Measurements from ENCODE around the gene SOX6.

SOX6 gene

GRCh38 chr11:16363706-16364105 lies 7.4 kb upstream of the SOX6 start:
- DNase-seq = no peak

- DNase-seq = no peak
Observed at GRCh38 chr11:16361108-16361865, 4.9 kb upstream of the SOX6 start.

- no peak for DNase-seq
Observed at GRCh38 chr11:16359369-16359768, 3.0 kb upstream of the SOX6 start.

GRCh38 chr11:16358726-16359125 lies 2.4 kb upstream of the SOX6 start:
- DNase-seq = no peak

- no peak for DNase-seq
Observed at GRCh38 chr11:16357775-16358174, 1.4 kb upstream of the SOX6 start.

- DNase-seq = no peak
Observed at GRCh38 chr11:16356761-16357393, 531 bp upstream of the SOX6 start.

- no peak for DNase-seq
Observed at GRCh38 chr11:16352707-16353106, 3.6 kb downstream of the SOX6 start.

GRCh38 chr11:16350125-16350524 lies 6.2 kb downstream of the SOX6 start:
- DNase-seq = no peak

GRCh38 chr11:16347928-16348685 lies 8.2 kb downstream of the SOX6 start:
- DNase-seq = no peak

GRCh38 chr11:16346975-16347374 lies 9.4 kb downstream of the SOX6 start:
- no peak for DNase-seq

GRCh38 chr11:16341853-16342252 lies 14.5 kb downstream of the SOX6 start:
- no peak for DNase-seq

- DNase-seq = no peak
Observed at GRCh38 chr11:16338393-16338792, 18.0 kb downstream of the SOX6 start.

- no peak for DNase-seq
Observed at GRCh38 chr11:16337421-16338213, 18.7 kb downstream of the SOX6 start.

GRCh38 chr11:16336721-16337120 lies 19.6 kb downstream of the SOX6 start:
- DNase-seq = no peak

- no peak for DNase-seq
Observed at GRCh38 chr11:16336204-16336603, 20.1 kb downstream of the SOX6 start.

GRCh38 chr11:16335236-16335962 lies 20.9 kb downstream of the SOX6 start:
- no peak for DNase-seq

GRCh38 chr11:16326679-16327297 lies 29.6 kb downstream of the SOX6 start:
- no peak for DNase-seq

- DNase-seq = no peak
Observed at GRCh38 chr11:16322190-16322589, 34.2 kb downstream of the SOX6 start.

GRCh38 chr11:16321148-16321547 lies 35.2 kb downstream of the SOX6 start:
- no peak for DNase-seq

GRCh38 chr11:16318320-16318719 lies 38.0 kb downstream of the SOX6 start:
- DNase-seq = no peak

GRCh38 chr11:16317712-16318111 lies 38.6 kb downstream of the SOX6 start:
- DNase-seq = no peak

GRCh38 chr11:16313846-16314245 lies 42.5 kb downstream of the SOX6 start:
- no peak for DNase-seq
